Measurements from ENCODE around the gene NAALADL2. TPM values are rescaled to one million over a fixed set of nuclear protein-coding genes. Genes with fewer than 3 reads are reported as not detected.

The NAALADL2 gene
- total and polyA plus RNA-seq, 2 of the 8 experiments (the other 6 are each of a cell fraction or from before 2014, with no cell fraction given) = 0.12 to 0.22 TPM

DNA sequence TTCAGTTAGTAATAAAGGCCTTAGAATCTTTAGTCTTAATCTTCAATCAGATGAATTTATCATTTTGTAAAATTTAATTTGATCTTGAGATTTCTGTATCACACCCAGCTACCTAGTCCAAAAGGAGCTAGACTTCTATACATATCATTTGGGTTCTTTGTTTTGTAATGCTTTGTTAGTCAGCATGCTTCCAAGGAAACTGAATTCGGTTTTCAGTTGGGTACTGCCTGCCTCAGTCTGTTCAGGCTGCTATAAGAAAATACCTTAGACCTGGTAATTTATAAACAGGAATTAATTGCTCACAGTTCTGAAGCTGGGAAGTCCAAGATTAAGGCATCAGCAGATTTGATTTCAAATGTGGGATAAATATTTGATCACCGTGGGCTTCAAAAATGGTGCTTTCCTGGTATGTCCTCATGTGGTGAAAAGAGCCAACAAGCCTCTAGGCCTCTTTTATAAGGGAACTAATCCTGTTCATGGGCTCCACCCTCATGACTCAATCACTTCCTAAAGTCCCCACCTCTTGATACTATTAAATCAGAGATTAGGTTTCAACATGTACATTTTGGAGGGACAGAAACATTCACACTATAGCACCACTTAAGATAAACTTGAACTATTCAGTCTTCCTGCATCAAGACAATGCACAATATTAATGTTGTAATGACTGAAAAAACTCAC lies 800.7 kb downstream of the NAALADL2 start:
- Histone ChIP-seq H3K79me1 (ENCODE audit: low read depth, low read length) (no peaks in the 10 kb centered on the region), H3K9ac (replicated peaks in 1 of 4; ENCODE audit: extremely low read depth in 1 of 4, low read depth in 3 of 4, low read length in 3 of 4) (no peak overlapping the region), H4K8ac (ENCODE audit: extremely low read depth, insufficient read depth, low read length) (no peak overlapping the region), H3K79me2 (ENCODE audit: control insufficient read depth in 1 of 2, insufficient read depth in 2 of 2, low read length in 2 of 2) (no peaks in the 10 kb centered on the region), H3K27me3 (replicated peaks in 1 of 4; ENCODE audit: control insufficient read depth in 3 of 4, extremely low read depth in 1 of 4, insufficient read depth in 3 of 4, low read length in 3 of 4) (no peaks in the 10 kb centered on the region), H4K20me1 (replicated peaks in 1 of 2; ENCODE audit: control insufficient read depth in 1 of 2, insufficient read depth in 2 of 2, low read length in 2 of 2) (no peaks in the 10 kb centered on the region), H3K14ac (ENCODE audit: insufficient read length) (no peak overlapping the region), H2AK5ac (ENCODE audit: low read depth, low read length) (no peak overlapping the region), H3K27ac (ENCODE audit: low read depth, low read length) (no peak overlapping the region), H3K18ac (ENCODE audit: extremely low read depth, low read length) (no peak overlapping the region), H2AFZ (ENCODE audit: low read length) (no peak overlapping the region), H3K56ac (replicated peaks; ENCODE audit: insufficient read length, low read depth, low read length) (no peak overlapping the region), H3K4me3 (ENCODE audit: extremely low read depth in 1 of 4, insufficient read depth in 2 of 4, low read depth in 3 of 4, low read length in 4 of 4) (no peak overlapping the region), H3K4me1 (replicated peaks in 1 of 4; ENCODE audit: control insufficient read depth in 3 of 4, insufficient read depth in 4 of 4, low read length in 3 of 4) (no peaks in the 10 kb centered on the region), H4K5ac (ENCODE audit: insufficient read length, low read depth, low read length) (no peak overlapping the region), H3K4me2 (ENCODE audit: insufficient read depth in 1 of 2, low read depth in 2 of 2, low read length in 2 of 2) (no peak overlapping the region), H2BK15ac (ENCODE audit: low read length) (no peak overlapping the region), H2BK12ac (ENCODE audit: low read depth, low read length) (no peak overlapping the region), H3K36me3 (ENCODE audit: control insufficient read depth in 2 of 4, insufficient read depth in 4 of 4, low read length in 3 of 4) (no peaks in the 10 kb centered on the region), H3K23ac (ENCODE audit: insufficient read length) (no peak overlapping the region), H2BK5ac (ENCODE audit: low read depth, low read length) (no peak overlapping the region), H2BK20ac (ENCODE audit: low read length) (no peak overlapping the region), H3K9me3 (ENCODE audit: insufficient read depth in 2 of 2, low read depth in 1 of 2, low read length in 1 of 2) (no peaks in the 10 kb centered on the region), H3K23me2 (ENCODE audit: low read depth, low read length) (no peaks in the 10 kb centered on the region; the same call in 1 of the 2 replicates), H2BK120ac (replicated peaks; ENCODE audit: low read depth, low read length) (no peak overlapping the region), H4K91ac (replicated peaks; ENCODE audit: insufficient read length, low read length) (no peak overlapping the region), H3K4ac (replicated peaks; ENCODE audit: insufficient read length, low read depth, low read length) (no peak overlapping the region)
- TF ChIP-seq SIRT6 (IDR thresholded peaks at IDR 0.05; ENCODE audit: low read length) = no peak
- CTCF ChIA-PET (ENCODE audit: partially characterized antibody) = interaction anchor here (0.6 to 1.0 kb wide), 2 partner anchors 270 to 281 kb away, joined by 3 read pairs; no protein-coding TSS in a partner anchor
- DNase-seq (ENCODE audit: low read depth in 1 of 2, low spot score in 2 of 2) = no peak
- no peak for FAIRE-seq
- WGBS, 2 experiments (ENCODE audit: extremely low coverage in 1 of 2, insufficient coverage in 1 of 2, insufficient read length in 1 of 2, insufficient replicate concordance in 2 of 2, low coverage in 1 of 2, low lambda C conversion rate in 2 of 2, missing lambda C conversion rate in 1 of 2) = 84% methylated on average over 2 of the region's 2 CpGs; no CpG with 5 or more reads in 1 of the 2 experiments
- POLR2A ChIA-PET (ENCODE audit: partially characterized antibody) = no interaction called here
